NCI-H460 (cell line): ENCODE measurements around the gene MRC2. TPM values are rescaled to one million over a fixed set of nuclear protein-coding genes. Genes with fewer than 3 reads are reported as not detected.
"Not testable (repeated sequence)": the region's sequence is repeated elsewhere in the genome, so short reads cannot be mapped to it uniquely, and the experiment has no call there.

Source experiments
- DNase-seq: peaks from one replicate; pipeline ENCODE4 v3.0.0-alpha.2; 2016; ENCODE audit warnings: low read depth; ENCODE audit errors: extremely low read depth
- total RNA-seq: library from RNA; depleted of rRNA; stranded (reverse); fragments of >200 nt; shearing (Covaris generic); gene quantifications from 2 replicates; pipeline ENCODE4 v1.2.3, GENCODE V29; 2014

MRC2 gene
- total RNA-seq, 1 experiment from 2014 or later, result 5.9 TPM

GRCh38 chr17:62611292-62611691, 16.2 kb upstream of the MRC2 start:
- DNase-seq, result no peak

GRCh38 chr17:62611728-62612127, 15.7 kb upstream of the MRC2 start:
- no peak for DNase-seq

- DNase-seq, result not testable (repeated sequence)
These were observed 15.2 kb upstream of the MRC2 start for GRCh38 chr17:62612289-62612688.

- not testable (repeated sequence) for DNase-seq
These were observed 14.4 kb upstream of the MRC2 start for GRCh38 chr17:62613095-62613494.

GRCh38 chr17:62614142-62614541, 13.3 kb upstream of the MRC2 start:
- DNase-seq, result no peak

- no peak for DNase-seq
These were observed 12.0 kb upstream of the MRC2 start for GRCh38 chr17:62615503-62615902.

- DNase-seq, result no peak
These were observed 10.2 kb upstream of the MRC2 start for GRCh38 chr17:62616993-62617893.

- no peak for DNase-seq
These were observed 9.5 kb upstream of the MRC2 start for GRCh38 chr17:62617894-62618472.

- no peak for DNase-seq
These were observed 8.6 kb upstream of the MRC2 start for GRCh38 chr17:62618647-62619416.

GRCh38 chr17:62619417-62620155, 7.9 kb upstream of the MRC2 start:
- no peak for DNase-seq

- no peak for DNase-seq
These were observed 6.2 kb upstream of the MRC2 start for GRCh38 chr17:62621223-62621622.

- DNase-seq, result no peak
These were observed 2.1 kb upstream of the MRC2 start for GRCh38 chr17:62625184-62625869.

- DNase-seq, result no peak
These were observed 1.6 kb upstream of the MRC2 start for GRCh38 chr17:62625870-62626200.

GRCh38 chr17:62626719-62627218, 701 bp upstream of the MRC2 start:
- peak; percentile 19 for DNase-seq

GRCh38 chr17:62627904-62628633, 599 bp downstream of the MRC2 start:
- no peak for DNase-seq

GRCh38 chr17:62628831-62629555, 1.5 kb downstream of the MRC2 start:
- DNase-seq, result no peak

- DNase-seq, result no peak
These were observed 2.3 kb downstream of the MRC2 start for GRCh38 chr17:62629556-62630364.
